Progenitor cell of endocrine pancreas (in vitro differentiated cells): ENCODE data around the gene SLC25A14. TPM values are rescaled to one million over a fixed set of nuclear protein-coding genes. Genes with fewer than 3 reads are reported as not detected.

Experiments used
- DNase-seq: peaks from one replicate; pipeline ENCODE4 v3.0.0; 2021; ENCODE audit warnings: low spot score; ENCODE audit not compliant: unreplicated experiment
- H3K27ac Mint-ChIP-seq: 2 replicates; pipeline ENCODE4 v1.8.0; 2021; ENCODE audit warnings: mild to moderate bottlenecking, moderate library complexity, mixed read lengths
- H3K27me3 Mint-ChIP-seq: 2 replicates; pipeline ENCODE4 v1.8.0; 2021; ENCODE audit warnings: mixed read lengths
- H3K36me3 Mint-ChIP-seq: 2 replicates; pipeline ENCODE4 v1.8.0; 2022; ENCODE audit warnings: mixed read lengths; ENCODE audit not compliant: insufficient read depth
- H3K4me1 Mint-ChIP-seq: 2 replicates; pipeline ENCODE4 v1.8.0; 2021; ENCODE audit warnings: low read depth, mixed read lengths
- H3K4me3 Mint-ChIP-seq: 2 replicates; pipeline ENCODE4 v1.8.0; 2021; ENCODE audit warnings: low read depth, mild to moderate bottlenecking, moderate library complexity, mixed read lengths
- H3K9me3 Mint-ChIP-seq: 2 replicates; pipeline ENCODE4 v1.8.0; 2021; ENCODE audit warnings: low read depth, mixed read lengths
- total RNA-seq: library from RNA; stranded (reverse); gene quantifications from 2 replicates; pipeline ENCODE4 v1.2.1, GENCODE V29; 2021
- TF ChIP-seq, protein P1 (sequence below): fragments of 200-600 bp; sonication (generic); IDR thresholded peaks from one replicate; pipeline ENCODE4 v1.5.0; 2021; ENCODE audit warnings: antibody characterized with exemption, mild to moderate bottlenecking; ENCODE audit not compliant: unreplicated experiment

Gene SLC25A14
- total RNA-seq, 1 donor from 2014 or later = 30.5 TPM

GRCh38 chrX:130385520-130385919 lies 45.8 kb downstream of the SLC25A14 start, which contains the start of gene GPR119:
GPR119 (minus strand) TSS chrX:130385674; CDS start chrX:130385447, 227 bp downstream.
- H3K4me3 Mint-ChIP-seq = no peak within 1 kb of the TSS
- H3K4me1 Mint-ChIP-seq = no peaks in the 10 kb centered on the region
- no peak for DNase-seq
- TF ChIP-seq, protein P1, sequence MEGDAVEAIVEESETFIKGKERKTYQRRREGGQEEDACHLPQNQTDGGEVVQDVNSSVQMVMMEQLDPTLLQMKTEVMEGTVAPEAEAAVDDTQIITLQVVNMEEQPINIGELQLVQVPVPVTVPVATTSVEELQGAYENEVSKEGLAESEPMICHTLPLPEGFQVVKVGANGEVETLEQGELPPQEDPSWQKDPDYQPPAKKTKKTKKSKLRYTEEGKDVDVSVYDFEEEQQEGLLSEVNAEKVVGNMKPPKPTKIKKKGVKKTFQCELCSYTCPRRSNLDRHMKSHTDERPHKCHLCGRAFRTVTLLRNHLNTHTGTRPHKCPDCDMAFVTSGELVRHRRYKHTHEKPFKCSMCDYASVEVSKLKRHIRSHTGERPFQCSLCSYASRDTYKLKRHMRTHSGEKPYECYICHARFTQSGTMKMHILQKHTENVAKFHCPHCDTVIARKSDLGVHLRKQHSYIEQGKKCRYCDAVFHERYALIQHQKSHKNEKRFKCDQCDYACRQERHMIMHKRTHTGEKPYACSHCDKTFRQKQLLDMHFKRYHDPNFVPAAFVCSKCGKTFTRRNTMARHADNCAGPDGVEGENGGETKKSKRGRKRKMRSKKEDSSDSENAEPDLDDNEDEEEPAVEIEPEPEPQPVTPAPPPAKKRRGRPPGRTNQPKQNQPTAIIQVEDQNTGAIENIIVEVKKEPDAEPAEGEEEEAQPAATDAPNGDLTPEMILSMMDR = no peak
- peak within 1 kb of the TSS; percentile 31 for H3K27ac Mint-ChIP-seq
- H3K27me3 Mint-ChIP-seq = peaks cover 12% of the 10 kb centered on the region
- no peaks in the 10 kb centered on the region for H3K36me3 Mint-ChIP-seq
- H3K9me3 Mint-ChIP-seq = peaks cover 7% of the 10 kb centered on the region

GRCh38 chrX:130386408-130386808 lies 46.7 kb downstream of the SLC25A14 start:
- H3K27ac Mint-ChIP-seq = no peak overlapping the region
- no peak overlapping the region for H3K4me3 Mint-ChIP-seq
- no peaks in the 10 kb centered on the region for H3K4me1 Mint-ChIP-seq
- TF ChIP-seq, protein P1 = no peak
- H3K27me3 Mint-ChIP-seq = peaks cover 12% of the 10 kb centered on the region
- no peak for DNase-seq
- peaks cover 6% of the 10 kb centered on the region for H3K9me3 Mint-ChIP-seq
- H3K36me3 Mint-ChIP-seq = no peaks in the 10 kb centered on the region

DNA sequence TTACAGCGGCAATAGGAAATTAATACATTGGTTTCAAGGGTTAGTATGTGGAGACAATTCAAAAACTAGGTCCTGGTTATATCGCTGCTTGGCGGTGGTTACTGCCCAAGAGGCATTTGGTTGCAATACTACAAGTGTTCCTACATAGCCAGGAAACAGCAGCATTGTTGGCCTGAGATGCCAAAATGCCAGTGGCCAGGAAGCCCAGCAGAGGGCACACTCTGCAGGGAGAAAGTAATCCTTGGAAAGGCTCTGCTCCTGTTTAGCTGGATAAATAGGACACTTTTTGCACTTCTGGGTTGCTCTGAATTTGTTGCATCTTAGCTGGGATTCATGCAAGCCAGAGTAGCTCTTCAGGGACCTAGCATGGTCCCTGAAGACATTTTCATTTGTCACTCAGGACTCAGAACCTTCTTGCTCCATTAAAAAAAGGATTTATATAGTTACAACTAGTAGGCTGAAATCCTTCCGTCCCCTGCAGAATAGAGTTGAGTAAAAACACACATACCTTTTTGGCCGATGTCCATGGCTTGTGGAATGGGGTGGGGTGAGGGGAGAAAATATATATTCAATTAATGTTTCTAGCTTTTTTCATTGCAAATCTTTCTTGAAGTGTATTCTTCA lies 53.8 kb downstream of the SLC25A14 start:
- Mint-ChIP-seq H3K4me3 (no peak overlapping the region), H3K4me1 (no peaks in the 10 kb centered on the region), H3K36me3 (no peaks in the 10 kb centered on the region), H3K27ac (no peak overlapping the region), H3K9me3 (no peaks in the 10 kb centered on the region), H3K27me3 (peaks cover 34% of the 10 kb centered on the region)
- peak; percentile 23 for DNase-seq
- TF ChIP-seq, protein P1 = peak; percentile 72

DNA sequence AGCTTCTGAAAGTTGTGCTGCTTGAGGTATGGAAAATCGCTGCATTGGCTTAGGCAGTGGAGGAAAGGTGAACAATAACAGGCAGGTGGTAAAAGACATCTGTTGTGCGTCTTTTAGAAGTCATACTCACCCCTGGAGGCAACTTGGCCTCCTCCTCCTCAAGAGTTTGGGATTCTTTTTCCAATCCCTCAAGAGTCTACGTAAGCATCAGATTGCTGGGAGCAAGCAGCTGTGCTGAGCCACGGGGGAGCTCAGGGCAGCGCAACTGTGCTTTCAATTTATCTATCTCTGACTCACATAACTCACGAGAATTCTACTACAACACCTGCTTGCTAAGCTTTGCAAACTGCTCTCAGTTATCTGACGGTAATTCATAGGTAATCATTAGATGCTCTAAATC lies 55.6 kb downstream of the SLC25A14 start:
- Mint-ChIP-seq H3K4me1 (no peaks in the 10 kb centered on the region), H3K9me3 (peaks cover 9% of the 10 kb centered on the region), H3K27me3 (peaks cover 46% of the 10 kb centered on the region), H3K27ac (no peak overlapping the region), H3K36me3 (no peaks in the 10 kb centered on the region), H3K4me3 (no peak overlapping the region)
- DNase-seq = no peak
- TF ChIP-seq, protein P1 = no peak

GRCh38 chrX:130401415-130402207 lies 61.9 kb downstream of the SLC25A14 start, which contains the start of gene RBMX2:
RBMX2 (plus strand) TSS chrX:130401987; CDS start chrX:130402033, 46 bp downstream.
- TF ChIP-seq, protein P1 = no peak
- Mint-ChIP-seq H3K27me3 (peaks cover 27% of the 10 kb centered on the region), H3K4me1 (peaks cover 3% of the 10 kb centered on the region), H3K4me3 (peak within 1 kb of the TSS; percentile 90), H3K9me3 (peaks cover 9% of the 10 kb centered on the region), H3K36me3 (no peaks in the 10 kb centered on the region), H3K27ac (peak within 1 kb of the TSS; percentile 91)
- peak; percentile 59 for DNase-seq
